H1 (cell line): ENCODE measurements around the gene EVI2B.

Experiments used
- CTCF ChIP-seq, 3 experiments: IDR thresholded peaks; 1 replicate in 2 of 3; 2 replicates in 1 of 3; pipeline versions ENCODE4 v1.5.1 to v1.6.1; 2011; ENCODE audit warnings: low read length in 3 of 3, mild to moderate bottlenecking in 3 of 3, inconsistent platforms in 2 of 3, low read depth in 1 of 3, moderate library complexity in 1 of 3; ENCODE audit not compliant: insufficient read depth in 1 of 3; ENCODE audit errors: control extremely low read depth in 1 of 3
- EGR1 ChIP-seq: IDR thresholded peaks from 2 replicates; pipeline ENCODE4 v1.6.1; 2011; ENCODE audit warnings: low read depth, low read length, borderline replicate concordance
- MAFK ChIP-seq: IDR thresholded peaks from 2 replicates; pipeline ENCODE4 v1.6.1; 2012; ENCODE audit warnings: low read depth, mild to moderate bottlenecking, improper control_type of control experiment, low read length
- MAX ChIP-seq: IDR thresholded peaks from 2 replicates; pipeline ENCODE4 v1.6.1; 2012; ENCODE audit warnings: inconsistent platforms
- TAF1 ChIP-seq: IDR thresholded peaks from 2 replicates; pipeline ENCODE4 v1.6.1; 2011; ENCODE audit warnings: mild to moderate bottlenecking, low read depth, low read length

- no peak for TF ChIP-seq CTCF (IDR thresholded peaks at IDR 0.05; ENCODE audit: control extremely low read depth in 1 of 3, insufficient read depth in 1 of 3, low read depth in 1 of 3, low read length in 3 of 3)
- no peak for TF ChIP-seq EGR1
- no peak for TF ChIP-seq MAX
- no peak for TF ChIP-seq TAF1
- no peak for TF ChIP-seq MAFK
Measured at GRCh38 chr17:31294231-31294630, 19.6 kb downstream of the EVI2B start.
